Measurements from ENCODE around the gene WBP2NL.

DNA sequence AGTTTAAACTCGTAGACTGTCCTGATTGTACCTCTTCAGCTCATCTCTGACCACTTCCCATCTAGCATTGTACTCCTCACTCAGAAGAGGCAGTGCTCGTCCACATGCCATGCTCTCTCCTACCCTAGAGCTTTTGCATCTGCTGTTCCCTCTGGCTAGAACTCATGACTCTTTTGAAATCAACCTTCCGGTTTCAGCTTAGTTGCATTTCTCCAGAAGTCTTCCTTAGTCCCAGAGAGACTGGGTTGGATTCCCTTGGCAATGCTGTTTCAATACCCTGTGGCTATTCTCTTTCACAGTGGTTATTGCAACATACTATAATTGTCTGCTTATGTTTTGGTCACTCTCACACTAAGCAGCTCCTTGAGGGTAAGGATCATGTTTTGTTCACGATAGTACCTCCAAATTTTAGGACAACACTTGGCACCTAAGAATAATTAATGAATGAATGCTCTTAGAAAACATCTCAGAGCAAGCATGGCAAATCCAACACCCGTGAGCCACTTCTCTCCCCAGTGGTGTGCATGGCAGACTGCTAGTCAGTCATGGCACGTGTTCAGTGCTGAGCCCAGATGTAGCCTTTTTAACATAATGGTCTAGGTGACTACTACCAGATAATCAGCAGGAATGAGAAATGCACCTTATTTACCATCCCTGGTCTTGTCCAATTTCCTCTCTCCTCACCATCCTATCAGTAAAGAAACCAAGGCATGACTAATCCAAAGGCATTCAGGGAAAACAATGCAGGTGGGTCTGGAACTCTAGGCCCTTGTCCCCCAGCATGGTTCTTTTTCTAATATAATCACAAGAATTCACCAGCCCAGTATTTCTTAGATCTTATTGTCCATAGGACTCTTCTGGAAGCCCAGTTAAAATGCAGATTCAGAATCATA, 14.8 kb upstream of the WBP2NL start:
- TF ChIP-seq ZFP3 (CRISPR knock-in tag; IDR thresholded peaks at IDR 0.05), result no peak
- no peak for TF ChIP-seq ZNF565 (CRISPR knock-in tag; conservative IDR thresholded peaks at IDR 0.05; ENCODE audit: low read depth)
- TF ChIP-seq ARNTL (CRISPR knock-in tag; IDR thresholded peaks at IDR 0.05; ENCODE audit: borderline replicate concordance, low read depth), result no peak
- no peak for TF ChIP-seq TOX (CRISPR knock-in tag; IDR thresholded peaks at IDR 0.05; ENCODE audit: borderline replicate concordance)
